HG02798 (cell line): ENCODE data around the gene SUSD4.

Experiments
- ATAC-seq: cut with Tn5 transposase; IDR thresholded peaks from one replicate; pipeline ENCODE4 v1.9.1; 2021; ENCODE audit warnings: mild to moderate bottlenecking; ENCODE audit not compliant: unreplicated experiment, poor library complexity

The SUSD4 gene

GRCh38 chr1:223331301-223331700 lies 32.7 kb downstream of the SUSD4 start:
- ATAC-seq = no peak

GRCh38 chr1:223330466-223330865 lies 33.5 kb downstream of the SUSD4 start:
- ATAC-seq = no peak

GRCh38 chr1:223329664-223330415 lies 34.1 kb downstream of the SUSD4 start:
- no peak for ATAC-seq

GRCh38 chr1:223329252-223329651 lies 34.7 kb downstream of the SUSD4 start:
- ATAC-seq = no peak

GRCh38 chr1:223328566-223328965 lies 35.4 kb downstream of the SUSD4 start:
- ATAC-seq = no peak

GRCh38 chr1:223326776-223327175 lies 37.2 kb downstream of the SUSD4 start:
- no peak for ATAC-seq

- no peak for ATAC-seq
These were observed 40.2 kb downstream of the SUSD4 start for GRCh38 chr1:223323491-223324484.

- ATAC-seq = no peak
These were observed 41.1 kb downstream of the SUSD4 start for GRCh38 chr1:223322868-223323267.

GRCh38 chr1:223320959-223321358 lies 43.0 kb downstream of the SUSD4 start:
- ATAC-seq = no peak

- ATAC-seq = no peak
These were observed 43.9 kb downstream of the SUSD4 start for GRCh38 chr1:223319905-223320580.

GRCh38 chr1:223319398-223319797 lies 44.6 kb downstream of the SUSD4 start:
- no peak for ATAC-seq

GRCh38 chr1:223316082-223316481 lies 47.9 kb downstream of the SUSD4 start:
- ATAC-seq = no peak

GRCh38 chr1:223315665-223316064 lies 48.3 kb downstream of the SUSD4 start:
- ATAC-seq = no peak

GRCh38 chr1:223313415-223313754 lies 50.6 kb downstream of the SUSD4 start:
- ATAC-seq = no peak

- ATAC-seq = no peak
These were observed 51.1 kb downstream of the SUSD4 start for GRCh38 chr1:223312705-223313414.

- no peak for ATAC-seq
These were observed 51.7 kb downstream of the SUSD4 start for GRCh38 chr1:223312273-223312672.

- no peak for ATAC-seq
These were observed 52.1 kb downstream of the SUSD4 start for GRCh38 chr1:223311826-223312225.

GRCh38 chr1:223308136-223308535 lies 55.8 kb downstream of the SUSD4 start:
- no peak for ATAC-seq

GRCh38 chr1:223307544-223307943 lies 56.4 kb downstream of the SUSD4 start:
- ATAC-seq = no peak

GRCh38 chr1:223304931-223305330 lies 59.0 kb downstream of the SUSD4 start:
- no peak for ATAC-seq
